ENCODE data around the gene FOXR1.

The FOXR1 gene

DNA sequence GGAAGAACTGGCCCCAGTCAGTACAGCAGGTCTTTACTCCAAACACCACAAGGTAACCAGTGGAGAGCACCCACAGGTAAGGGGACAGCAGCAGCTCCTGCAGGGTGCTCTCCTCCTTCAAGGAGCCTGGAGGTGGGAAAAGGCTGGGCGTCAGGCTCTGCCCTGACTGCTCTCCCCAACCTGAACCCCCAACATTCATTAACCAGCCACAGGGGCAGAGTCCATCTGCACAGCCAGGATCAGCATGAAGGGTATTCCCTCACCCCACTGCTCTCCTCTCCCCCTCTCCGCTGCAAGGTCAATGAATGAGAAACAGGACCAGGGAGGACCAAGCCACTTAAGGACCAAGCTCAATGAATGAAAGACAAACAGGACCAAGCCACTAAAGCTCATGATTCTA lies 55.4 kb downstream of the FOXR1 start:
- DNase-seq (ENCODE audit: low read depth), result no peak

DNA sequence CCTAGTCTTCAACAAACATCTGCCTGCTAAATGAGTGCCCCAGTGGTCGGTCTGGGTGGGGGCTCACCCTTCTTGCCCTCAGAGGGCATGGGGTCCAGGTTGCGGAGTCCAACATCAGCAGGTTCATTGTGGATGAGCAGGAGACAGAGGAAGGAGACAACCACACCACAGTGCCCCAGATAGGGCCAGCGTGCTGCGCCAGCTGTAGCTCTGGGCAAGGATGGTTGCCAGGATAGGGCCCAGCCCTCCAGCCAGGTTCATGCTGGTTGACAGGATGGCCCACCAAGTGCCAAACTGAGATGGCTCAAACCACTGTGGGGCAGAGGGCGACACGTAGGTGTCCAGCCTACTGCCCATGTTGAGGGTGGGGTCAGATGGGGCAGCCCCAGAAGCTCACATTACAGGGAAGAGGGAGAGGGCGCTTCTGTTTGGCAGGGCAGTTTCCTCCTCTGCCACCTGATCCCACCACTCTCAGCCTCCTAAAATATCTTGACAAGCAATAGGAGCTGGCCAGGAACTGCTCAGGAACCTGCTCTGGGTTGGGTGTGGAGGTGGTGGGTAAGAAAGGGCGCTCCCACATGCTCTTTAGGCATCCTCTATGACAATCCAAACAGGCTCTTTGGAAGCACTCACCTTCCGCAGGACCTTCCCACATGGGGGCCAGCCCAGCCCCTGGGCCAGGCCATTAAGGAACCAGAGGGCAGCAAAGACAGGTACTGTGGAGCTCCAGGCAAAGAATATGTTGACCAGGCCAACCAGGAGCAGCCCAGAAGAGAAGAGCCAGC lies 56.2 kb downstream of the FOXR1 start:
- DNase-seq (ENCODE audit: low read depth), result no peak

GRCh38 chr11:119028346-119029068 lies 56.9 kb downstream of the FOXR1 start:
- no peak for DNase-seq (ENCODE audit: low read depth)

DNA sequence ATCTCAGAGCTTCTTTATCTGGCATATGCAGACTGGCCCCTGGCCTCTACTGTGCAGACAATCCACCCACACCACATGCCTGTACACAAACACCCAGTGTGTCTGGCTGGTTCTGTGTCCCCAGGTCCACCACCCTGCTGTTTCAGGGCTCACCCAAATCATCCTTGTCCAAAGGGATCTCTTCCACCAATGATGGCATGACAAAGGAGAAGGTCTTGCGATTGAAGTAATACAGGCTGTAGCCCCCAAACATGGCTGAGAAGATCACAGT lies 57.4 kb downstream of the FOXR1 start:
- DNase-seq (ENCODE audit: low read depth), result no peak

DNA sequence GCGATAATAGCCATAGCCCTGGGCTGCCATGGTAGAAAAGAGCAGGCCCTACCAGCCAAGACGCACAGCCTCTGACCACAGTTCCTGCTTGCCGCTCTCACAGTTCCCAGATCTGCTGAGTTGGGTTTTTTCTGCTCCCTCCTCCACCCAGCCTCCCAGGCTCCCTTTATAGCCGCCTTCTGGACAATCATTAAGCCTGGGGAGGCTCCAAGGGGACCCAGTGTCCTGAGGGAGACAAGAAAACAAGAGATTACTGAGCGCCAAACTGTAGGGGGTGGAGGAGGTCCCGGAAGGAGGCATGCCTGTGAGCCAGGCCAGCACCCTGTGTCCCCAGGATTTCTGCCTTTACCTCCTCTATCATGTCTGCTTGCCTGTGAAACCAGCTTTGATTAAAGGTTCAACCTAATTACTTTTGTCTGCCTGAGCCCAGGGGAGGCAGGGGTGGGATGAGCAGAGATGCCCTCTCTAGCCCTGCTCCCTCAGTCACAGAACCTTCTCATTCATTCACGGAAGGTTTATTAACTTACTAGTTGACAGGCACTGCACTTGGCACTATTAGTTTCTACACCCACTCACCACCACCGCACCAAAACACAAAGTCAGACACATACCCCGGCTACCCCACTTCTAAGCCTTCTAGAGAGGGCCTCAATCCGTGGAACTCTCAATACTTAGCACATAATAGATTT lies 57.9 kb downstream of the FOXR1 start:
- peak; percentile 26 for DNase-seq (ENCODE audit: low read depth)

GRCh38 chr11:119030029-119030328 lies 58.4 kb downstream of the FOXR1 start:
- no peak for DNase-seq (ENCODE audit: low read depth)

- DNase-seq (ENCODE audit: low read depth), result peak; percentile 99
Observed at GRCh38 chr11:119030329-119031047, 58.9 kb downstream of the FOXR1 start, which contains the start of gene SLC37A4. SLC37A4 (minus strand) TSS chr11:119030877.

Data from activated T-cell treated with anti-CD3 and anti-CD28 coated beads for 24 hours (primary cell).